Fibroblast of mammary gland (primary cell): ENCODE results near the gene MICAL2.

Experiments used
- DNase-seq: peaks from one replicate; pipeline ENCODE4 v3.0.0-alpha.2; 2010; ENCODE audit warnings: low read depth
- H3K4me3 ChIP-seq: 2 replicates; pipeline ENCODE4 v1.5.1; 2011; ENCODE audit warnings: low read depth, mild to moderate bottlenecking, low read length, moderate library complexity; ENCODE audit not compliant: control insufficient read depth
- TF ChIP-seq, protein P1 (sequence below): conservative IDR thresholded peaks from 2 replicates; pipeline ENCODE4 v1.5.1; 2011; ENCODE audit warnings: low read depth, low read length, inconsistent platforms; ENCODE audit not compliant: control insufficient read depth, insufficient read depth

Gene MICAL2

DNA sequence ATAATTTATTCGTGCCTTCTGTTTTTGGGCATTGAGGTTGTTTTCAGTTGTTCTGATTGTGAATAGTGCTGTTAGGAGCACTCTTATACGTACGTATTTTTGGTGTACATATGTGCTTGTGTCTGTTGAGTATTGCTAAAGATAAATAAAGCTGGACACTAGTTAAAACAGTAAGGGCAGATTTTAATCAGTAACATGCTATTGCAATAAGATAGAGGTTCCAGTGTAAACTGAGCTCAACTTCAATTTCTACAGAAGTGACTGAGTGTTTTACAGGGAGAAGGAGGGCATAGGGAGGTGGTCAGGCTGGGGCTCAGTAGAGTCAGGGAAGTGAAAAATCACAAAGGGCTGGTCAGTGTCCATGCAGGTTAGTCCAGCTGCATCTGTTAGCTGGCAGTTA is 191.0 kb downstream of the MICAL2 start:
- no peak overlapping the region for H3K4me3 ChIP-seq
- TF ChIP-seq, protein P1, sequence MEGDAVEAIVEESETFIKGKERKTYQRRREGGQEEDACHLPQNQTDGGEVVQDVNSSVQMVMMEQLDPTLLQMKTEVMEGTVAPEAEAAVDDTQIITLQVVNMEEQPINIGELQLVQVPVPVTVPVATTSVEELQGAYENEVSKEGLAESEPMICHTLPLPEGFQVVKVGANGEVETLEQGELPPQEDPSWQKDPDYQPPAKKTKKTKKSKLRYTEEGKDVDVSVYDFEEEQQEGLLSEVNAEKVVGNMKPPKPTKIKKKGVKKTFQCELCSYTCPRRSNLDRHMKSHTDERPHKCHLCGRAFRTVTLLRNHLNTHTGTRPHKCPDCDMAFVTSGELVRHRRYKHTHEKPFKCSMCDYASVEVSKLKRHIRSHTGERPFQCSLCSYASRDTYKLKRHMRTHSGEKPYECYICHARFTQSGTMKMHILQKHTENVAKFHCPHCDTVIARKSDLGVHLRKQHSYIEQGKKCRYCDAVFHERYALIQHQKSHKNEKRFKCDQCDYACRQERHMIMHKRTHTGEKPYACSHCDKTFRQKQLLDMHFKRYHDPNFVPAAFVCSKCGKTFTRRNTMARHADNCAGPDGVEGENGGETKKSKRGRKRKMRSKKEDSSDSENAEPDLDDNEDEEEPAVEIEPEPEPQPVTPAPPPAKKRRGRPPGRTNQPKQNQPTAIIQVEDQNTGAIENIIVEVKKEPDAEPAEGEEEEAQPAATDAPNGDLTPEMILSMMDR, result no peak

DNA sequence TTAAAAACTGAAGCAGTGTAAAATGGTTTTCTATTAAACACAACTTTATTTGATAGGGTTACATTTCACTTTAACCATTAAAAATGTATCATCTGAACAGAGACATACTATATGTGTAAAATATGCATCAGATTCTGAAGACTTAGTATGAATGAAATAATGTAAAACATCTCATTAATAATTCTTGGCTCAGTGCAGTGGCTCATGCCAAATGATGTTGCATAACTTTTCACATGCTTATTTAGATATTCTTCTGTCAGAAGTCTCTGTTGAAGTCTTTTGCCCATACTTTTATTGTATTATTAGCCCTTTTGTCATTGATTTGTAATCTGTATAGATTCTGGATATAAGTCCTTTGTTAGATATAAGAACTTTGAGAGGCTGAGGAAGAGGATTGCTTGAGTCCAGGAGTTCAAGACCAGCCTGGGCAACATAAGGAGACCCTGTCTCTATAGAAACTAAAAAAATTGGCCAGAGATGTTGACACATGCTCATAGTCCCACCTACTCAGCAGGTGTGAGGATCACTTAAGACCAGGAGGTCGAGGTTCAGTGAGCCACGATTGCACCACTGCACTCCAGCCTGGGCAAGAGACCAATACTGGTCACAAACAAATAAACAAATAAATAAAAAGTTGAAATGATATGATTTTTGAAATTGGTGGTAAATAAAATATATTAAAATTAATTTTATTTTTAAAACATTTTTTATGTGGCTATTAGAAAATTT is 193.2 kb downstream of the MICAL2 start:
- TF ChIP-seq, protein P1, result no peak
- no peak overlapping the region for H3K4me3 ChIP-seq
- no peak for DNase-seq

More for the DNA sequence above, 191.0 kb downstream of the MICAL2 start:
- DNase-seq, result no peak

DNA sequence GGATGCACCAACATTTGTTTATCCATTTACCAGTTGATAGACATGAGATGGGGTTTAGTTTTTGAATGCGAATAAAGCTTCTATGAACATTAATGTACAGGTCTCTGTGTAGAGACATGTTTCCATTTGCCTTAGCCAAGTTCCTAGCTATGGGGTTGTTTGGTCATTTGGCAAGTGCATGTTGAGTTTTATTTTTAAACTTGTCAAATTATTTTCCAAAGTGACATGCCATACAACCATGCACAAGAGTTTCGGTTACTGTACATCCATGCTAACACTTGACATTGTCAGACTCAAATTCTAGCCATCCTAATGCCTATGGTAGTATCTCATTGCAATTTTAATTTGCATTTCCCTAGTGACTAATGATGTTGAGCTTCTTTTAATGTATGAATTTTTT is 196.4 kb downstream of the MICAL2 start:
- TF ChIP-seq, protein P1, result no peak
- no peak overlapping the region for H3K4me3 ChIP-seq
- DNase-seq, result no peak

DNA sequence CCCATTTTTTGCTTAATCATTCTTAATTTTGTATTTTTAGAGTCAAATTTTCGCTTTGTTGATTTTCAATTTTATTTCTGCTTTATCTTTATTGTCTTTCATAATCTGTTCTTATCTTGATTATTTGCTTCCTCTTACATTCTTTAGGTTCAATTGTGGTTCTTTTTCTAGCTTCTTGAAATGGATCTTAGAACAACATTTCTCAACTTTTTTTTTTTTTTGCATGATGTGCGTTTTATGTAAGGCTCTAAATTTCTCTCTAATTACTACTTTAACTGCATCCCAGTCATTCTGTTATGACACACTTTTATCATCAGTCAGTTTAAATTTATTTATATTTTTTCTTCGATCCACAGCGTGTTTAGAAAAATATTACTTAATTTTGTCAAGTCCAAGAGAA is 201.7 kb downstream of the MICAL2 start:
- DNase-seq, result no peak
- H3K4me3 ChIP-seq, result no peak overlapping the region
- TF ChIP-seq, protein P1, result no peak
